HG03045 (cell line): ENCODE measurements around the gene CAMK2D.

Experiments
- ATAC-seq: cut with Tn5 transposase; IDR thresholded peaks from one replicate; pipeline ENCODE4 v1.9.1; 2021; ENCODE audit warnings: mild to moderate bottlenecking, moderate library complexity; ENCODE audit not compliant: unreplicated experiment

CAMK2D gene

GRCh38 chr4:113495790-113496189 lies 265.7 kb downstream of the CAMK2D start:
- no peak for ATAC-seq

GRCh38 chr4:113483131-113483530 lies 278.4 kb downstream of the CAMK2D start:
- no peak for ATAC-seq

DNA sequence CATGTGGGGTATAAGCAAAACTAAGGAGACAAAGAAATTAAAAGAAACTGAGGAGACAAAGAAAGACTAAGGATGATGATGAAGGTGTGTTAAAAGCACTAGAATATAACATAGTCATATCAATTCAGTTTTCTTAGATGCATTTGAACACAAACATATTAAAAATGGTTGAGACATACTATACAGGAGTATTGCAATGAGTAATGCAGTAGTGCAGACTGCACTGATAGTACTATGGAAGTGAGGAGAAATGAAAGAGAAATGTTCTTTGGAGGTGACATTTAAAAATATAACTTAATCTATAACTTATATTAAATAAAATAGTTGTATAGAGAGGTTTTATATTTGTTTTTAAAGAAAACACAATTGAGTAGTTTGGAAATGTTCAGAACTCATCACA lies 279.2 kb downstream of the CAMK2D start:
- ATAC-seq: no peak

- ATAC-seq: no peak
Measured at GRCh38 chr4:113481820-113482219, 279.7 kb downstream of the CAMK2D start.

GRCh38 chr4:113480109-113480508 lies 281.4 kb downstream of the CAMK2D start:
- no peak for ATAC-seq

- no peak for ATAC-seq
Measured at GRCh38 chr4:113478032-113478431, 283.5 kb downstream of the CAMK2D start.

- no peak for ATAC-seq
Measured at GRCh38 chr4:113476800-113477199, 284.7 kb downstream of the CAMK2D start.

DNA sequence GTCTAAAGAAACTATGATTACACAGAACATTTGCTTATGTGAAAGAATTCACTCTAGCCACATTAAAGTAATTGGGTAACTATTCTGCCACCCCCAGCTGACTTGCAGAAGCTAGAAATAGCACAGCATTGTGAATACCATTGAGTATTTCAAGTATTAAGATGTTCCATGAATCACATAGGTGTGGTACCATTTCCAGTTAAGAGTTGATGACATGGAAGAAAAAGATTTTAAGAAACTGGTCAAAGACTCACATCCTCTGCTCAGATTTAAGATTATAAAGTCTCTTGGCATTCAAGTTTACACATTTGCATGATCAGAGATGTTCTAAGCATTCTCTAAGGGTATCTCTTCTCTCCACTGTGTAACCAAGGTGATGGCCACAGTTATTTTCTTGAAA lies 287.5 kb downstream of the CAMK2D start:
- no peak for ATAC-seq

- no peak for ATAC-seq
Measured at GRCh38 chr4:113472864-113473263, 288.7 kb downstream of the CAMK2D start.

DNA sequence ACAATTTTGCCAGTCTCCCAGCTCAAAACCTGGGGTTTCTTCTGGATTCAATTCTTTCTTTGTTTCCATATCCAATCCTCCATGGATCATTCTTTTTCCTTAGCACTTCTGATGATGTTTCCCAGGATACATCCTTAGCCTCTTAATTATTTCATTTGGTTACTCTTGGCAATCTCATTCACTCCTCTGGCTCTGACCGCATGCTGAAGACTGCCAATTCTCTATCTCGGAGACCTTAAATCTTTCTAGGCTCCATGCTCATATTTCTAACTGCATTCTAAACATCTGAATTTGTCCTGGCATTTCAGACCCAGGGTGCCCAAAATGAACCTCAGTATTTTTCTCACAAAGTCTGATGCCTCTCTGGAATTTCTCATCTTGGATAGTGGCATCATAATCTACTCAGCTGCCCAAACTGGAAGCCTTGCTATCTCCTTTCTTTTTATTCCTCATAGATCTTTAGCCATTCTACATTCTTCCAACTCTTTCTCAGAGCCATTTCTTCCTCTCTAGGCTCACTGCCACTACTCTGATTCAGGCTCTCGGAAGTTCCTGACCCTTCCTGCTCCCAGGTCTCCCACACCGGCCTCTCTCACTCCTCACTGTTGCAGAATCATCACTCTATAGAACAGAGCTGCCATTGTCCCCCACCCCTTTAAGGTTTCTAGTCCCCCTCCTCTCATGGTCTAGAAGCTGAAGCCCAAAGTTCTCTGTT lies 290.2 kb downstream of the CAMK2D start:
- ATAC-seq: no peak

DNA sequence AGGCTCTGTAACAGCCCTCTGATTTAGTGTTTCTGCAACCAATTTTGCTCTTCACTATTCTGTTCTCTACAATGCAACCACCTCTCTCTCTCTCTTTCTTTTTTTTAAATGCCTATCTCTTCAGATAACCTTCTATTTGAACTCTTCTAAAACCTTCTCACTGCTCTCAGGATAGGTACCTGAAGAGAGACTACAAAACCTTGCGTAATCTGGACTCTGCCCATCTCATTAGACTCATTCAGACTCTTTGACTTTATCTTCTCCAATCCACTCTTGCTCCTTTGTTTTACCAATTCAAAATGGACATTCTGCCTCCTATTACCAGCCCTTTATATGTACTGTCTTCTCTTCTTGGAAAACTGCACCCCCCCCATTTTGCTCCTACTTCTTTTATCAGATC lies 291.6 kb downstream of the CAMK2D start:
- no peak for ATAC-seq

GRCh38 chr4:113469023-113469390 lies 292.5 kb downstream of the CAMK2D start:
- no peak for ATAC-seq

DNA sequence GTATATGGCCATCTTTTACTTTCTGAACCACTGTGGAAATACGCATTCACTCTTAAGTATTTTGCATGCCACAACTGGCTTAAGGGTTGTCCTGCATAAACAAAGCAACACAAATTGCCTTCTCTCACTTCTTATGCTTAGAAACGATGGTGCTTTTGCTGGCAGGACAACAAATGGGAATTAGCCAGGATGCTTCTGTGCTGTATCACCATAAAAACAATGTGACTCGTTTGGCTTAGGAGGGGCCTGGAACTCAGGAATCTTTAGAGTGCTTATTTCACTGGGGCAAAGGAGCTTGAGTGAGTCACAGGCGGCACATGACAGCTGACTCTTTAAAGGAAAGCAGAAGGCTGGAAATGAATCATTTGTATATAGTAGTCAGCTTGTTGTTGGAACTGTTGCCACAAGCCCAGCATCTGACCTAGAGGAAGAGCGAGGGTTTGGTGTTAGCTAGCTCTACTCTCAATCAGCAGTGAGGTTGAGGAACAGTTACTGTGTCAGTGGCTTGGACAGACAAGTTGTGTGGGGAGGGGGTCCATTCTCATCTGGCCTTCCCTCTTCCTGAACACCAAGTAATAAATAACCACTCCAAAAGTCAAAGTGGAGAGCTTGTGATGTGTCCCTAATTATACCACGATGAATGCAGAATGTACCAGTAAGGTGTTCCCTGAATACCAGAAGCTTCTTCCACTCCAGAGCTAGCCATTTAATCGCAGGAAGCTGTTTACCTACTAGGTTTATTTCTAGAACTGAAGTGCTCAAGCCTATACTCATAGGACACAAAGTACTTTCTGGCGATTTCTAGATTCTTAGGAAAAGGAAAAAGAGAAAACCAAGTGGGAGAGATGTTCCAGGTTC lies 293.1 kb downstream of the CAMK2D start:
- no peak for ATAC-seq

GRCh38 chr4:113467581-113467980 lies 294.0 kb downstream of the CAMK2D start:
- ATAC-seq: no peak

GRCh38 chr4:113462286-113462685 lies 299.3 kb downstream of the CAMK2D start:
- no peak for ATAC-seq

- no peak for ATAC-seq
Measured at GRCh38 chr4:113461281-113461680, 300.3 kb downstream of the CAMK2D start.

- ATAC-seq: no peak
Measured at GRCh38 chr4:113457886-113458285, 303.7 kb downstream of the CAMK2D start.

DNA sequence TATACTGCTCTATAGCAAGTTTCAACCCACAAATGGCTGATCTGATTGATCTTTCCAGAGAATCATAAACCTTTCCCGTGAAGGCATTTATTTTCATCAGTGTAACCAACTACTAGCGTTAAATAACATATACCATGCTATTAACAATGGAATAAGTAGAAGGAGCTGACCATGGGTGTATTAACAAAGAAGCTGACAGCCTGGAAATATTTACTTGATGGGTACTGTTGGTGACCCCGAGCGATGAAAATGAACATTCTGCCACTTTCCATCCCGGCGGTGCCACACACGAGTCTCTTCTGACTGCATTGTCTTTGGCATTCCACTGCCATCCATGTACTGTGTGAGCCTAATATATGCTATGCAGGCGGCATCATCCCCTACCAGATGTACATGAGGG lies 304.4 kb downstream of the CAMK2D start:
- ATAC-seq: no peak

DNA sequence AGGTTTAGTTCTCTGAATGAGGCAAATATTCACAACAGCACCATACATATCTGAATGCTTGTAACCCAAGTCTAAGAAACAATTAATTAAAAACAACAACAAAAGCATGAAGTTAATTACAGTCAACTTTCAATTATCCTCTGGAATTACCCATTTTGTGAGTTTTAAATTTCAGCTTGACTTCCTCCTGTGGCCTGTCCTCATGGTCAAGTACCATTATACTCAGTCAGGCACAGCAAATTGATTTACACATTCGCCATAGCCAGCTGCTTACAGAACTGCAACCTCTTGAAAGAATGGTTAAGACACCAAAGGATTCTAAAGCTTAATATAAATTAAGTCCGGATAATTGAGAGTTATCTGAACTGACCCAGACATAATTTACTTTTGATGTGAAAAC lies 306.5 kb downstream of the CAMK2D start:
- no peak for ATAC-seq

GRCh38 chr4:113452868-113453620 lies 308.5 kb downstream of the CAMK2D start:
- ATAC-seq: no peak

- ATAC-seq: no peak
Measured at GRCh38 chr4:113452152-113452551, 309.4 kb downstream of the CAMK2D start.
